HG02571 (cell line): ENCODE measurements around the gene MZF1.
A peak's percentile ranks its signal among the peaks of the same experiment; 100 is the strongest.
"Not testable (repeated sequence)": the region's sequence is repeated elsewhere in the genome, so short reads cannot be mapped to it uniquely, and the experiment has no call there.

Experiments used
- ATAC-seq: cut with Tn5 transposase; IDR thresholded peaks from one replicate; pipeline ENCODE4 v1.9.1; 2021; ENCODE audit warnings: mild to moderate bottlenecking, moderate library complexity; ENCODE audit not compliant: unreplicated experiment

Gene MZF1

GRCh38 chr19:58572818-58573657, at the start of gene MZF1:
Gene MZF1 (minus strand): TSS chr19:58573335. CDS start chr19:58571389, 1,946 bp downstream.
- peak; percentile 48 for ATAC-seq

GRCh38 chr19:58607213-58607612, 34.1 kb upstream of the MZF1 start:
- not testable (repeated sequence) for ATAC-seq

- not testable (repeated sequence) for ATAC-seq
Observed at GRCh38 chr19:58606251-58606896, 33.2 kb upstream of the MZF1 start.

- no peak for ATAC-seq
Observed at GRCh38 chr19:58586133-58586765, 13.1 kb upstream of the MZF1 start.

- no peak for ATAC-seq
Observed at GRCh38 chr19:58585442-58586132, 12.5 kb upstream of the MZF1 start.

GRCh38 chr19:58584498-58585441, 11.6 kb upstream of the MZF1 start:
- no peak for ATAC-seq

- ATAC-seq = no peak
Observed at GRCh38 chr19:58582985-58583384, 9.8 kb upstream of the MZF1 start.

- no peak for ATAC-seq
Observed at GRCh38 chr19:58581227-58582141, 8.3 kb upstream of the MZF1 start.

GRCh38 chr19:58579473-58580142, 6.5 kb upstream of the MZF1 start:
- no peak for ATAC-seq

- no peak for ATAC-seq
Observed at GRCh38 chr19:58578012-58578925, 5.1 kb upstream of the MZF1 start.

- ATAC-seq = not testable (repeated sequence)
Observed at GRCh38 chr19:58577581-58577980, 4.4 kb upstream of the MZF1 start.

GRCh38 chr19:58575183-58576041, 2.3 kb upstream of the MZF1 start:
- peak; percentile 40 for ATAC-seq

GRCh38 chr19:58573658-58574164, 576 bp upstream of the MZF1 start:
- no peak for ATAC-seq

GRCh38 chr19:58572026-58572817, 913 bp downstream of the MZF1 start:
- ATAC-seq = no peak

- no peak for ATAC-seq
Observed at GRCh38 chr19:58571575-58571947, 1.6 kb downstream of the MZF1 start.
